GM12878 (cell line): Measurements from ENCODE around the gene PHOSPHO1. TPM values are rescaled to one million over a fixed set of nuclear protein-coding genes. Genes with fewer than 3 reads are reported as not detected.
A peak's percentile ranks its signal among the peaks of the same experiment; 100 is the strongest.

ENCODE experiments used
- ATF3 ChIP-seq: IDR thresholded peaks from 2 replicates; pipeline ENCODE4 v1.6.1; 2011; ENCODE audit warnings: low read depth, mild to moderate bottlenecking, low read length, moderate library complexity, borderline replicate concordance; ENCODE audit errors: extremely low read depth
- ATF7 ChIP-seq: fragments of 450-650 bp; IDR thresholded peaks from 2 replicates; pipeline ENCODE4 v1.6.1; 2016; ENCODE audit warnings: low read depth, mild to moderate bottlenecking
- BHLHE40 ChIP-seq, 2 experiments: fragments of 450-650 bp in 1 of 2; IDR thresholded peaks; 2 replicates each; pipeline ENCODE4 v1.6.1; 2011 to 2017; ENCODE audit warnings: low read depth in 2 of 2, borderline replicate concordance in 1 of 2, improper control_type of control experiment in 1 of 2, low read length in 1 of 2, mild to moderate bottlenecking in 1 of 2
- BRCA1 ChIP-seq: IDR thresholded peaks from 2 replicates; pipeline ENCODE4 v1.6.1; 2011; ENCODE audit warnings: low read depth, low read length, improper control_type of control experiment
- CHD4 ChIP-seq: fragments of 200-600 bp; sonication (generic); IDR thresholded peaks from 2 replicates; pipeline ENCODE4 v1.6.1; 2016; ENCODE audit warnings: mild to moderate bottlenecking
- CREB1 ChIP-seq: IDR thresholded peaks from 2 replicates; pipeline ENCODE4 v1.6.1; 2012; ENCODE audit warnings: low read depth, mild to moderate bottlenecking, inconsistent platforms
- EED ChIP-seq: sonication (generic); IDR thresholded peaks from 2 replicates; pipeline ENCODE4 v1.6.1; 2016; ENCODE audit warnings: antibody characterized with exemption, low read depth
- GATAD2B ChIP-seq: fragments of 450-650 bp; conservative IDR thresholded peaks from 2 replicates; pipeline ENCODE4 v1.6.1; 2017; ENCODE audit warnings: low read depth, mild to moderate bottlenecking, moderate library complexity
- JUND ChIP-seq: IDR thresholded peaks from 2 replicates; pipeline ENCODE4 v1.6.1; 2012; ENCODE audit warnings: low read depth, mild to moderate bottlenecking, low read length, improper control_type of control experiment, moderate library complexity
- NR2C1 ChIP-seq: fragments of 450-650 bp; IDR thresholded peaks from 2 replicates; pipeline ENCODE4 v1.6.1; 2017; ENCODE audit warnings: antibody characterized with exemption, mild to moderate bottlenecking, moderate library complexity
- PML ChIP-seq: IDR thresholded peaks from 2 replicates; pipeline ENCODE4 v1.6.1; 2012; ENCODE audit warnings: low read length, inconsistent platforms
- POU2F2 ChIP-seq: IDR thresholded peaks from 3 replicates; pipeline ENCODE4 v1.6.1; 2011; ENCODE audit warnings: low read depth, mild to moderate bottlenecking, low read length, borderline replicate concordance
- RAD21 ChIP-seq: IDR thresholded peaks from 2 replicates; pipeline ENCODE4 v1.6.1; 2011; ENCODE audit warnings: mild to moderate bottlenecking, low read depth, low read length, moderate library complexity; ENCODE audit not compliant: insufficient read depth
- RBBP5 ChIP-seq: fragments of 200-600 bp; sonication (generic); conservative IDR thresholded peaks from 2 replicates; pipeline ENCODE4 v1.6.1; 2016
- SIN3A ChIP-seq: IDR thresholded peaks from 2 replicates; pipeline ENCODE4 v1.6.1; 2012; ENCODE audit warnings: low read depth, low read length, improper control_type of control experiment
- STAT1 ChIP-seq: fragments of 450-650 bp; conservative IDR thresholded peaks from 2 replicates; pipeline ENCODE4 v1.6.1; 2014; ENCODE audit warnings: antibody characterized with exemption, mild to moderate bottlenecking
- polyA plus RNA-seq, 11 experiments: library from polyadenylated mRNA; depleted of rRNA in 4 of 11; unstranded in 6 of 11; stranded (reverse) in 5 of 11; fragments of >200 nt; fragmentation: Nextera tagmentation in 4 of 11; fragmentation: Illumina TruSeq in 1 of 11; extraction: Ambion mirVana in 4 of 11; extraction: Trizol in 1 of 11; gene quantifications; 1 replicate in 1 of 11; 2 replicates in 10 of 11; pipeline versions ENCODE4 v1.2.1 to v1.2.3, GENCODE V29; 2011 to 2016; ENCODE audit warnings: inconsistent platforms in 2 of 11, missing spikeins in 2 of 11, low read depth in 1 of 11
- total RNA-seq, 4 experiments: library from RNA; depleted of rRNA in 3 of 4; stranded (reverse); fragments of >200 nt in 3 of 4; fragmentation: Illumina TruSeq in 1 of 4; extraction: Trizol in 1 of 4; gene quantifications; 2 replicates each; pipeline versions ENCODE4 v1.2.1 to v1.2.3, GENCODE V29; 2013 to 2021
- TF ChIP-seq, protein P1 (sequence below): IDR thresholded peaks from 2 replicates; pipeline ENCODE4 v1.6.1; 2011; ENCODE audit warnings: low read depth, low read length, improper control_type of control experiment, borderline replicate concordance
- TF ChIP-seq, protein P2 (sequence below): fragments of 450-650 bp; IDR thresholded peaks from 2 replicates; pipeline ENCODE4 v1.6.1; 2016; ENCODE audit warnings: mild to moderate bottlenecking, moderate library complexity, borderline replicate concordance
- TF ChIP-seq, protein P3 (sequence below): fragments of 450-650 bp; IDR thresholded peaks from 2 replicates; pipeline ENCODE4 v1.6.1; 2017; ENCODE audit warnings: borderline replicate concordance
- TF ChIP-seq, protein P4 (sequence below): fragments of 450-650 bp; IDR thresholded peaks from 2 replicates; pipeline ENCODE4 v1.6.1; 2018; ENCODE audit warnings: mild to moderate bottlenecking, low read depth, moderate library complexity; ENCODE audit not compliant: partially characterized antibody

The PHOSPHO1 gene
- total and polyA plus RNA-seq, 10 of the 15 experiments (the other 5 are each of a cell fraction or from before 2014, with no cell fraction given): 0.03 to 1.5 (median 0.16) TPM; not detected in 2

GRCh38 chr17:49230636-49231562, at the start of gene PHOSPHO1 (continued):
- TF ChIP-seq STAT1: no peak
- no peak for TF ChIP-seq ATF3
- TF ChIP-seq POU2F2: no peak
- TF ChIP-seq, protein P1, sequence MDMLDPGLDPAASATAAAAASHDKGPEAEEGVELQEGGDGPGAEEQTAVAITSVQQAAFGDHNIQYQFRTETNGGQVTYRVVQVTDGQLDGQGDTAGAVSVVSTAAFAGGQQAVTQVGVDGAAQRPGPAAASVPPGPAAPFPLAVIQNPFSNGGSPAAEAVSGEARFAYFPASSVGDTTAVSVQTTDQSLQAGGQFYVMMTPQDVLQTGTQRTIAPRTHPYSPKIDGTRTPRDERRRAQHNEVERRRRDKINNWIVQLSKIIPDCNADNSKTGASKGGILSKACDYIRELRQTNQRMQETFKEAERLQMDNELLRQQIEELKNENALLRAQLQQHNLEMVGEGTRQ: no peak
- no peak for TF ChIP-seq CHD4
- TF ChIP-seq, protein P2, sequence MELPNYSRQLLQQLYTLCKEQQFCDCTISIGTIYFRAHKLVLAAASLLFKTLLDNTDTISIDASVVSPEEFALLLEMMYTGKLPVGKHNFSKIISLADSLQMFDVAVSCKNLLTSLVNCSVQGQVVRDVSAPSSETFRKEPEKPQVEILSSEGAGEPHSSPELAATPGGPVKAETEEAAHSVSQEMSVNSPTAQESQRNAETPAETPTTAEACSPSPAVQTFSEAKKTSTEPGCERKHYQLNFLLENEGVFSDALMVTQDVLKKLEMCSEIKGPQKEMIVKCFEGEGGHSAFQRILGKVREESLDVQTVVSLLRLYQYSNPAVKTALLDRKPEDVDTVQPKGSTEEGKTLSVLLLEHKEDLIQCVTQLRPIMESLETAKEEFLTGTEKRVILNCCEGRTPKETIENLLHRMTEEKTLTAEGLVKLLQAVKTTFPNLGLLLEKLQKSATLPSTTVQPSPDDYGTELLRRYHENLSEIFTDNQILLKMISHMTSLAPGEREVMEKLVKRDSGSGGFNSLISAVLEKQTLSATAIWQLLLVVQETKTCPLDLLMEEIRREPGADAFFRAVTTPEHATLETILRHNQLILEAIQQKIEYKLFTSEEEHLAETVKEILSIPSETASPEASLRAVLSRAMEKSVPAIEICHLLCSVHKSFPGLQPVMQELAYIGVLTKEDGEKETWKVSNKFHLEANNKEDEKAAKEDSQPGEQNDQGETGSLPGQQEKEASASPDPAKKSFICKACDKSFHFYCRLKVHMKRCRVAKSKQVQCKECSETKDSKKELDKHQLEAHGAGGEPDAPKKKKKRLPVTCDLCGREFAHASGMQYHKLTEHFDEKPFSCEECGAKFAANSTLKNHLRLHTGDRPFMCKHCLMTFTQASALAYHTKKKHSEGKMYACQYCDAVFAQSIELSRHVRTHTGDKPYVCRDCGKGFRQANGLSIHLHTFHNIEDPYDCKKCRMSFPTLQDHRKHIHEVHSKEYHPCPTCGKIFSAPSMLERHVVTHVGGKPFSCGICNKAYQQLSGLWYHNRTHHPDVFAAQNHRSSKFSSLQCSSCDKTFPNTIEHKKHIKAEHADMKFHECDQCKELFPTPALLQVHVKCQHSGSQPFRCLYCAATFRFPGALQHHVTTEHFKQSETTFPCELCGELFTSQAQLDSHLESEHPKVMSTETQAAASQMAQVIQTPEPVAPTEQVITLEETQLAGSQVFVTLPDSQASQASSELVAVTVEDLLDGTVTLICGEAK: no peak
- TF ChIP-seq EED: no peak
- TF ChIP-seq, protein P3, sequence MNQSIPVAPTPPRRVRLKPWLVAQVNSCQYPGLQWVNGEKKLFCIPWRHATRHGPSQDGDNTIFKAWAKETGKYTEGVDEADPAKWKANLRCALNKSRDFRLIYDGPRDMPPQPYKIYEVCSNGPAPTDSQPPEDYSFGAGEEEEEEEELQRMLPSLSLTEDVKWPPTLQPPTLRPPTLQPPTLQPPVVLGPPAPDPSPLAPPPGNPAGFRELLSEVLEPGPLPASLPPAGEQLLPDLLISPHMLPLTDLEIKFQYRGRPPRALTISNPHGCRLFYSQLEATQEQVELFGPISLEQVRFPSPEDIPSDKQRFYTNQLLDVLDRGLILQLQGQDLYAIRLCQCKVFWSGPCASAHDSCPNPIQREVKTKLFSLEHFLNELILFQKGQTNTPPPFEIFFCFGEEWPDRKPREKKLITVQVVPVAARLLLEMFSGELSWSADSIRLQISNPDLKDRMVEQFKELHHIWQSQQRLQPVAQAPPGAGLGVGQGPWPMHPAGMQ: no peak
- TF ChIP-seq BRCA1: no peak
- TF ChIP-seq ATF7: no peak
- TF ChIP-seq RBBP5: no peak
- TF ChIP-seq GATAD2B: no peak
- TF ChIP-seq, protein P4, sequence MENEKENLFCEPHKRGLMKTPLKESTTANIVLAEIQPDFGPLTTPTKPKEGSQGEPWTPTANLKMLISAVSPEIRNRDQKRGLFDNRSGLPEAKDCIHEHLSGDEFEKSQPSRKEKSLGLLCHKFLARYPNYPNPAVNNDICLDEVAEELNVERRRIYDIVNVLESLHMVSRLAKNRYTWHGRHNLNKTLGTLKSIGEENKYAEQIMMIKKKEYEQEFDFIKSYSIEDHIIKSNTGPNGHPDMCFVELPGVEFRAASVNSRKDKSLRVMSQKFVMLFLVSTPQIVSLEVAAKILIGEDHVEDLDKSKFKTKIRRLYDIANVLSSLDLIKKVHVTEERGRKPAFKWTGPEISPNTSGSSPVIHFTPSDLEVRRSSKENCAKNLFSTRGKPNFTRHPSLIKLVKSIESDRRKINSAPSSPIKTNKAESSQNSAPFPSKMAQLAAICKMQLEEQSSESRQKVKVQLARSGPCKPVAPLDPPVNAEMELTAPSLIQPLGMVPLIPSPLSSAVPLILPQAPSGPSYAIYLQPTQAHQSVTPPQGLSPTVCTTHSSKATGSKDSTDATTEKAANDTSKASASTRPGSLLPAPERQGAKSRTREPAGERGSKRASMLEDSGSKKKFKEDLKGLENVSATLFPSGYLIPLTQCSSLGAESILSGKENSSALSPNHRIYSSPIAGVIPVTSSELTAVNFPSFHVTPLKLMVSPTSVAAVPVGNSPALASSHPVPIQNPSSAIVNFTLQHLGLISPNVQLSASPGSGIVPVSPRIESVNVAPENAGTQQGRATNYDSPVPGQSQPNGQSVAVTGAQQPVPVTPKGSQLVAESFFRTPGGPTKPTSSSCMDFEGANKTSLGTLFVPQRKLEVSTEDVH: no peak
- TF ChIP-seq SIN3A: no peak
- no peak for TF ChIP-seq RAD21
- TF ChIP-seq NR2C1: no peak
- TF ChIP-seq JUND: no peak
- TF ChIP-seq CREB1: peak; percentile 81
- TF ChIP-seq PML: no peak
- TF ChIP-seq BHLHE40 (IDR thresholded peaks at IDR 0.05; ENCODE audit: borderline replicate concordance in 1 of 2, low read depth in 2 of 2, low read length in 1 of 2): peak in 1 of 2 experiments; percentile 35; a peak in 2 of 4 replicates
